HEK293 (cell line): ENCODE data around the gene NLRX1.
A peak's percentile ranks its signal among the peaks of the same experiment; 100 is the strongest.
"Not testable (repeated sequence)": the region's sequence is repeated elsewhere in the genome, so short reads cannot be mapped to it uniquely, and the experiment has no call there.

Source experiments
- CTCF ChIA-PET: fragments of 350-600 bp; formaldehyde crosslinking; extraction: SDS; loops from one replicate; lab custom pipeline; 2021; ENCODE audit warnings: antibody characterized with exemption; lab: Yijun Ruan, JAX
- POLR2A ChIA-PET: fragments of 300-600 bp; formaldehyde crosslinking; extraction: SDS; loops from one replicate; lab custom pipeline; 2020; ENCODE audit warnings: antibody characterized with exemption, inconsistent platforms; lab: Yijun Ruan, JAX
- H3K27ac ChIP-seq: fragments of 200-500 bp; sonication (Bioruptor generic); 2 replicates; pipeline ENCODE4 v1.5.1; 2014; ENCODE audit warnings: low read depth, low read length, control low read depth, inconsistent platforms; ENCODE audit errors: extremely low read depth
- H3K36me3 ChIP-seq, 2 experiments: fragments of 200-500 bp in 1 of 2; sonication (Bioruptor generic) in 1 of 2; 1 replicate in 1 of 2; 2 replicates in 1 of 2; pipeline ENCODE4 v1.5.1; 2014 to 2017; ENCODE audit warnings: inconsistent platforms in 2 of 2, low read length in 2 of 2; ENCODE audit not compliant: control insufficient read depth in 2 of 2, insufficient read depth in 1 of 2
- H3K4me1 ChIP-seq: fragments of 200-500 bp; sonication (Bioruptor generic); 2 replicates; pipeline ENCODE4 v1.5.1; 2014; ENCODE audit warnings: mild to moderate bottlenecking, low read length, inconsistent platforms; ENCODE audit not compliant: control insufficient read depth, insufficient read depth
- H3K4me3 ChIP-seq: 2 replicates; pipeline ENCODE4 v1.5.1; 2011; ENCODE audit warnings: low read depth, mild to moderate bottlenecking, control low read depth, low read length, moderate library complexity
- H3K9me3 ChIP-seq: fragments of 200-500 bp; sonication (Bioruptor generic); 2 replicates; pipeline ENCODE4 v1.5.1; 2014; ENCODE audit warnings: low read depth, low read length, inconsistent platforms; ENCODE audit not compliant: control insufficient read depth, insufficient read depth
- GLIS2 ChIP-seq: fragments of 450-650 bp; formaldehyde crosslinking; IDR thresholded peaks from 2 replicates; pipeline ENCODE4 v1.5.1; 2016; ENCODE audit warnings: missing biosample characterization, missing genetic modification characterization
- HOXD13 ChIP-seq: sonication (generic); formaldehyde crosslinking; IDR thresholded peaks from 2 replicates; pipeline ENCODE4 v1.8.0; 2022; ENCODE audit warnings: missing genetic modification reagents, borderline replicate concordance
- KLF10 ChIP-seq: fragments of 450-650 bp; IDR thresholded peaks from 2 replicates; pipeline ENCODE4 v1.5.1; 2018; ENCODE audit warnings: missing biosample characterization, mild to moderate bottlenecking, missing genetic modification characterization
- KLF7 ChIP-seq: fragments of 450-650 bp; formaldehyde crosslinking; IDR thresholded peaks from 2 replicates; pipeline ENCODE4 v1.5.1; 2016; ENCODE audit warnings: missing biosample characterization, missing genetic modification characterization, borderline replicate concordance
- KLF9 ChIP-seq: fragments of 450-650 bp; formaldehyde crosslinking; IDR thresholded peaks from 2 replicates; pipeline ENCODE4 v1.5.1; 2016; ENCODE audit warnings: missing biosample characterization, missing genetic modification characterization, low read depth
- ZFHX2 ChIP-seq: fragments of 450-650 bp; formaldehyde crosslinking; conservative IDR thresholded peaks from 2 replicates; pipeline ENCODE4 v1.5.1; 2016; ENCODE audit warnings: missing biosample characterization, missing genetic modification characterization
- ZFP69B ChIP-seq: fragments of 450-650 bp; formaldehyde crosslinking; IDR thresholded peaks from 2 replicates; pipeline ENCODE4 v1.5.1; 2016; ENCODE audit warnings: missing biosample characterization, missing genetic modification characterization
- ZNF169 ChIP-seq: fragments of 450-650 bp; formaldehyde crosslinking; IDR thresholded peaks from 2 replicates; pipeline ENCODE4 v1.5.1; 2016; ENCODE audit warnings: missing biosample characterization, missing genetic modification characterization
- ZNF19 ChIP-seq: fragments of 450-650 bp; formaldehyde crosslinking; IDR thresholded peaks from 2 replicates; pipeline ENCODE4; 2016; ENCODE audit warnings: missing biosample characterization, missing genetic modification characterization, low read depth
- ZNF2 ChIP-seq: fragments of 450-650 bp; formaldehyde crosslinking; IDR thresholded peaks from 2 replicates; pipeline ENCODE4 v1.5.1; 2016; ENCODE audit warnings: missing biosample characterization, missing genetic modification characterization
- ZNF350 ChIP-seq: fragments of 450-650 bp; formaldehyde crosslinking; IDR thresholded peaks from 2 replicates; pipeline ENCODE4 v1.5.0; 2017; ENCODE audit warnings: missing biosample characterization, mild to moderate bottlenecking, missing genetic modification characterization
- ZNF404 ChIP-seq: fragments of 450-650 bp; formaldehyde crosslinking; IDR thresholded peaks from 2 replicates; pipeline ENCODE4 v1.5.1; 2017; ENCODE audit warnings: missing biosample characterization, missing genetic modification characterization
- ZNF560 ChIP-seq: fragments of 450-650 bp; formaldehyde crosslinking; IDR thresholded peaks from 2 replicates; pipeline ENCODE4 v1.5.1; 2017; ENCODE audit warnings: missing biosample characterization, missing genetic modification characterization, borderline replicate concordance
- ZNF660 ChIP-seq: fragments of 450-650 bp; IDR thresholded peaks from 2 replicates; pipeline ENCODE4 v1.5.1; 2018; ENCODE audit warnings: missing biosample characterization, mild to moderate bottlenecking, missing genetic modification characterization
- ZNF791 ChIP-seq: fragments of 450-650 bp; formaldehyde crosslinking; IDR thresholded peaks from 2 replicates; pipeline ENCODE4 v1.5.1; 2016; ENCODE audit warnings: missing biosample characterization, missing genetic modification characterization
- ZSCAN30 ChIP-seq: fragments of 450-650 bp; IDR thresholded peaks from 2 replicates; pipeline ENCODE4 v1.5.1; 2018; ENCODE audit warnings: missing biosample characterization, mild to moderate bottlenecking, missing genetic modification characterization, moderate library complexity
- TF ChIP-seq, protein P1 (sequence below): fragments of 450-650 bp; formaldehyde crosslinking; IDR thresholded peaks from 2 replicates; pipeline ENCODE4 v1.5.1; 2016; ENCODE audit warnings: missing biosample characterization, missing genetic modification characterization, low read depth
- TF ChIP-seq, protein P2 (sequence below): fragments of 450-650 bp; formaldehyde crosslinking; IDR thresholded peaks from 2 replicates; pipeline ENCODE4; 2016; ENCODE audit warnings: missing biosample characterization, missing genetic modification characterization
- TF ChIP-seq, protein P3 (sequence below): fragments of 450-650 bp; formaldehyde crosslinking; IDR thresholded peaks from 2 replicates; pipeline ENCODE4 v1.5.1; 2017; ENCODE audit warnings: missing biosample characterization, missing genetic modification characterization
- TF ChIP-seq, protein P4 (sequence below): fragments of 450-650 bp; formaldehyde crosslinking; IDR thresholded peaks from 2 replicates; pipeline ENCODE4 v1.5.1; 2016; ENCODE audit warnings: missing biosample characterization, missing genetic modification characterization

NLRX1 gene

DNA sequence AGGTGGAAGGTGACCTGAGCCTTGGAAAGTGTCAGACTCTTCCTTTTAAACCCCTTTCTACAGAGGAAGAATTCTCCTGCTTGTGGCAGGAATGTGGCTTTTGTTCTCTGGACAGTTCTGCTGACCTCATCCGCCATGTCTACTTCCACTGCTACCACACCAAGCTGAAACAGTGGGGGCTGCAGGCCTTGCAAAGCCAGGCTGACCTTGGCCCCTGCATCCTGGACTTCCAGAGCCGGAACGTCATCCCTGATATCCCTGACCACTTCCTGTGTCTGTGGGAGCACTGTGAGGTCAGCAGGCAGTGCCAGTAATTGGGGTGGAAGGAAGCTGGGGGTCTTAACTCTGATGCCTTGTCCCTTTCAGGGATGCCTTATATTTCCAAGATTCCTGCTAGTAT lies 37.9 kb upstream of the NLRX1 start (continued):
- TF ChIP-seq, protein P1, sequence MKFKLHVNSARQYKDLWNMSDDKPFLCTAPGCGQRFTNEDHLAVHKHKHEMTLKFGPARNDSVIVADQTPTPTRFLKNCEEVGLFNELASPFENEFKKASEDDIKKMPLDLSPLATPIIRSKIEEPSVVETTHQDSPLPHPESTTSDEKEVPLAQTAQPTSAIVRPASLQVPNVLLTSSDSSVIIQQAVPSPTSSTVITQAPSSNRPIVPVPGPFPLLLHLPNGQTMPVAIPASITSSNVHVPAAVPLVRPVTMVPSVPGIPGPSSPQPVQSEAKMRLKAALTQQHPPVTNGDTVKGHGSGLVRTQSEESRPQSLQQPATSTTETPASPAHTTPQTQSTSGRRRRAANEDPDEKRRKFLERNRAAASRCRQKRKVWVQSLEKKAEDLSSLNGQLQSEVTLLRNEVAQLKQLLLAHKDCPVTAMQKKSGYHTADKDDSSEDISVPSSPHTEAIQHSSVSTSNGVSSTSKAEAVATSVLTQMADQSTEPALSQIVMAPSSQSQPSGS (tag by site-specific recombination): no peak

DNA sequence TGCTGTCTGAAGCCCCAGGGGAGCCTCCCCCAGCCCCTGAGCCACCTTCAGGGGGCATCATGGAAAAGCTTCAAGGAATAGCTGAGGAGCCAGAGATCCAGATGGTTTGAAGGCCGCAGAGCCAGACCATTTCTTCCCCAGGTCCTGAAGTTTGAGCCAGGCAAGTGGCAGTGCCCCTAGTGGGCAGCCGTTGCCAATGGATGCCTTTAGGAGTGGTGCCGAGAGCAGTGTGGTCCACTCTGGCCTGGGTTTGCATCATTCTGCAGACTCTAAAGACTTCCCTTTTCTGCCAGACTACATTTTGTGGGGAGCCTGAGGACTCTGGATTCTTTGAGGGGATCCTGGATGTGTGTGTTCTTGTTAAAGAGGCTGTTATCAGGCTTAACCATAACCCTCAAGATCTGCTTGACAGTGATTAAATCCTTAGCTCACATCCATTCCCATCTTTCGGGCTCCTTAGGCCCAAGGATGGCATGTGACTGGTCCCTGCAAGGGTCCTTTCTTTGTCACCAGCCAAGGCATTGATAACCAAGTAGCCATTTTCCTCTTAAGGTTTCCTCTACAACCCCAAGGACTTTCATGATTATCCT lies 34.0 kb upstream of the NLRX1 start:
- Histone ChIP-seq H3K4me1 (no peaks in the 10 kb centered on the region), H3K4me3 (no peak overlapping the region), H3K9me3 (no peaks in the 10 kb centered on the region)
- POLR2A ChIA-PET: interaction anchor here (1.4 kb wide), 1 partner anchor 13 kb away, joined by 4 read pairs; the partner anchor contains the start of gene HINFP
- TF ChIP-seq, protein P2, sequence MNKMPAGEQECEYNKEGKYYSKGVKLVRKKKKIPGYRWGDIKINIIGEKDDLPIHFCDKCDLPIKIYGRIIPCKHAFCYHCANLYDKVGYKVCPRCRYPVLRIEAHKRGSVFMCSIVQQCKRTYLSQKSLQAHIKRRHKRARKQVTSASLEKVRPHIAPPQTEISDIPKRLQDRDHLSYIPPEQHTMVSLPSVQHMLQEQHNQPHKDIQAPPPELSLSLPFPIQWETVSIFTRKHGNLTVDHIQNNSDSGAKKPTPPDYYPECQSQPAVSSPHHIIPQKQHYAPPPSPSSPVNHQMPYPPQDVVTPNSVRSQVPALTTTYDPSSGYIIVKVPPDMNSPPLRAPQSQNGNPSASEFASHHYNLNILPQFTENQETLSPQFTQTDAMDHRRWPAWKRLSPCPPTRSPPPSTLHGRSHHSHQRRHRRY (tag by site-specific recombination): no peak
- no peak for TF ChIP-seq ZNF404
- TF ChIP-seq GLIS2 (tag by site-specific recombination): no peak
- TF ChIP-seq, protein P3, sequence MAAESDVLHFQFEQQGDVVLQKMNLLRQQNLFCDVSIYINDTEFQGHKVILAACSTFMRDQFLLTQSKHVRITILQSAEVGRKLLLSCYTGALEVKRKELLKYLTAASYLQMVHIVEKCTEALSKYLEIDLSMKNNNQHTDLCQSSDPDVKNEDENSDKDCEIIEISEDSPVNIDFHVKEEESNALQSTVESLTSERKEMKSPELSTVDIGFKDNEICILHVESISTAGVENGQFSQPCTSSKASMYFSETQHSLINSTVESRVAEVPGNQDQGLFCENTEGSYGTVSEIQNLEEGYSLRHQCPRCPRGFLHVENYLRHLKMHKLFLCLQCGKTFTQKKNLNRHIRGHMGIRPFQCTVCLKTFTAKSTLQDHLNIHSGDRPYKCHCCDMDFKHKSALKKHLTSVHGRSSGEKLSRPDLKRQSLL (tag by site-specific recombination): no peak
- TF ChIP-seq ZNF169: no peak
- no peak for TF ChIP-seq ZNF560
- no peak for TF ChIP-seq ZNF2 (tag by site-specific recombination)
- TF ChIP-seq ZNF19 (tag by site-specific recombination): no peak
- TF ChIP-seq ZNF791 (tag by site-specific recombination): no peak
- no peak for TF ChIP-seq HOXD13 (CRISPR knock-in tag)
- no peak for TF ChIP-seq ZFP69B (tag by site-specific recombination)
- no peak for TF ChIP-seq ZNF660
- no peak for TF ChIP-seq KLF7 (tag by site-specific recombination)
- TF ChIP-seq ZSCAN30: no peak
- TF ChIP-seq, all 188 proteins: peak for 0
- Histone ChIP-seq H3K27ac (no peak overlapping the region), H3K36me3 (peaks cover 4 to 55% of the 10 kb centered on the region in 2 experiments; a peak in 2 of 3 replicates)
- CTCF ChIA-PET: interaction anchor here (0.5 to 3.3 kb wide), 9 partner anchors 10 to 62 kb away, joined by 3 to 18 read pairs (median 3); partner anchors contain the start of genes HINFP and HMBS

DNA sequence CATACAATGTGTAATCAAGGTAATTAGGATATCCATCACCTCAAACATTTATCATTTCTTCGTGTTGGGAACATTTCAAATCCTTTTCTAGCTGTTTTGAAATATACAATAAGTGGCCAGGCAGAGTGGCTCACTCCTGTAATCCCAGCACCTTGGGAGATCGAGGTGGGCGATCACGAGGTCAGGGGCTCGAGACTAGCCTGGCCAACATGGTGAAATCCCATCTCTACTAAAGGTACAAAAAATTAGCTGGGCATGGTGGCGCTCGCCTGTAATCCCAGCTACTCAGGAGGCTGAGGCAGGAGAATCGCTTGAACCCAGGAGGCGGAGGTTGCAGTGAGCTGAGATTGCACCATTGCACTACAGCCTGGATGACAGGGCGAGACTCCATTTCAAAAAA lies 29.2 kb upstream of the NLRX1 start:
- POLR2A ChIA-PET, H3K9me3 ChIP-seq: not testable (repeated sequence)
- CTCF ChIA-PET: interaction anchor here (0.6 to 1.6 kb wide), 7 partner anchors 9 to 260 kb away, joined by 3 to 5 read pairs (median 3); partner anchors contain the start of gene CBL

DNA sequence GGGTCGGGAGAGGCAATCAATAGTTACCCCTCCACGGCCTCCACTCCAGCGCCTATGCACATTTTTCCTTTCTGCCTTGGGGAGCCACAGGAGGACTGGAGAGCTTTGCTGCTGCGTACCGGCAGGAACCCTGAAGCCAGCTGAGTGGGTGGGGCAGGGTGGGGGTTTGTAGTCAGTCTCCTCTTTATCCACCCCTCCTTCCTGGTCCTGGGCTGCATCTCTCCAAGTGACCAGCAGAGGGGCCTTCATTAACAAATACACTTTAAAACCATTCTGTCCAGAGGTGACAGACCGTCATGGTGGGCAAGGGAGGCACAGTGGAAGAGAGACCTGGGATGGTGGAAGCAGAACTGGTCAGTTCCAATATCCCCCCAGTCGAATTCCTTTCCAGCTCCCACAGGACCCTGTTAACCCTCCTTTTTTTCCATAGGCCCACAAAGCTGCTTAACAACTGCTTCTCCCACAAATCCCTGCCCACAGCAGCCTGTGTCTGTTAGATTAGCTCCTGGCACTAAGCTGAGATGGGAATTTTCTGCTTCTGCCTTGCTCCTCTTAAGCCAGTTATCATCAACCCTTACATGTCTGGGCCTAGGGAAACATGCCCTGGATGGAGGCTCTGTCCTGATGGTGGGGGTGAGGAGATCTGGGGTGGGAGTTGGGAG lies 23.6 kb upstream of the NLRX1 start:
- ChIA-PET POLR2A (interaction anchor here (0.5 to 1.7 kb wide), 4 partner anchors 22 to 96 kb away, joined by 3 to 5 read pairs (median 4); partner anchors contain the start of gene HINFP), CTCF (interaction anchor here (0.8 to 2.1 kb wide), 11 partner anchors 9 to 193 kb away, joined by 3 to 16 read pairs (median 7); partner anchors contain the start of gene CBL)
- TF ChIP-seq KLF10 (no peak), ZFHX2 (0 out of 2 replicates have a peak, but pooled peaks have one; percentile 19), ZNF350 (tag by site-specific recombination) (no peak), KLF9 (peak; percentile 29; the same call in 1 of the 2 replicates)
- TF ChIP-seq, protein P4, sequence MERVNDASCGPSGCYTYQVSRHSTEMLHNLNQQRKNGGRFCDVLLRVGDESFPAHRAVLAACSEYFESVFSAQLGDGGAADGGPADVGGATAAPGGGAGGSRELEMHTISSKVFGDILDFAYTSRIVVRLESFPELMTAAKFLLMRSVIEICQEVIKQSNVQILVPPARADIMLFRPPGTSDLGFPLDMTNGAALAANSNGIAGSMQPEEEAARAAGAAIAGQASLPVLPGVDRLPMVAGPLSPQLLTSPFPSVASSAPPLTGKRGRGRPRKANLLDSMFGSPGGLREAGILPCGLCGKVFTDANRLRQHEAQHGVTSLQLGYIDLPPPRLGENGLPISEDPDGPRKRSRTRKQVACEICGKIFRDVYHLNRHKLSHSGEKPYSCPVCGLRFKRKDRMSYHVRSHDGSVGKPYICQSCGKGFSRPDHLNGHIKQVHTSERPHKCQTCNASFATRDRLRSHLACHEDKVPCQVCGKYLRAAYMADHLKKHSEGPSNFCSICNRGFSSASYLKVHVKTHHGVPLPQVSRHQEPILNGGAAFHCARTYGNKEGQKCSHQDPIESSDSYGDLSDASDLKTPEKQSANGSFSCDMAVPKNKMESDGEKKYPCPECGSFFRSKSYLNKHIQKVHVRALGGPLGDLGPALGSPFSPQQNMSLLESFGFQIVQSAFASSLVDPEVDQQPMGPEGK (tag by site-specific recombination): 0 out of 2 replicates have a peak, but pooled peaks have one; percentile 33
- H3K36me3 ChIP-seq: no peaks in the 10 kb centered on the region
- no peak overlapping the region for H3K4me3 ChIP-seq
- no peaks in the 10 kb centered on the region for H3K4me1 ChIP-seq
- H3K9me3 ChIP-seq: no peaks in the 10 kb centered on the region
- no peak overlapping the region for H3K27ac ChIP-seq

More for the DNA sequence above, 29.2 kb upstream of the NLRX1 start:
- not testable (repeated sequence) for H3K27ac ChIP-seq, H3K36me3 ChIP-seq, H3K4me1 ChIP-seq, H3K4me3 ChIP-seq
